HG02884 (cell line): Measurements from ENCODE around the gene C2CD2L.
"Not testable (repeated sequence)": the region's sequence is repeated elsewhere in the genome, so short reads cannot be mapped to it uniquely, and the experiment has no call there.

ENCODE experiments used
- ATAC-seq: cut with Tn5 transposase; IDR thresholded peaks from one replicate; pipeline ENCODE4 v1.9.1; 2021; ENCODE audit warnings: mild to moderate bottlenecking, moderate library complexity; ENCODE audit not compliant: unreplicated experiment

The C2CD2L gene

GRCh38 chr11:119113716-119114115 is 6.6 kb downstream of the C2CD2L start:
- ATAC-seq = no peak

- no peak for ATAC-seq
These were observed 7.2 kb downstream of the C2CD2L start for GRCh38 chr11:119114351-119114750.

- ATAC-seq = no peak
These were observed 8.5 kb downstream of the C2CD2L start for GRCh38 chr11:119115484-119116234.

- ATAC-seq = no peak
These were observed 9.1 kb downstream of the C2CD2L start for GRCh38 chr11:119116235-119116594.

- ATAC-seq = no peak
These were observed 9.5 kb downstream of the C2CD2L start for GRCh38 chr11:119116601-119117000.

GRCh38 chr11:119117004-119117706 is 10.0 kb downstream of the C2CD2L start:
- ATAC-seq = no peak

GRCh38 chr11:119118227-119118626 is 11.1 kb downstream of the C2CD2L start:
- ATAC-seq = no peak

- ATAC-seq = no peak
These were observed 11.8 kb downstream of the C2CD2L start for GRCh38 chr11:119118946-119119345.

- ATAC-seq = no peak
These were observed 13.5 kb downstream of the C2CD2L start for GRCh38 chr11:119120639-119121007.

GRCh38 chr11:119121008-119121810 is 14.1 kb downstream of the C2CD2L start, which contains the start of gene HINFP:
Gene HINFP, plus strand, starts transcription at chr11:119121580. Its CDS starts 5,365 bp downstream, at chr11:119126945.
- ATAC-seq = peak; percentile 92

GRCh38 chr11:119121811-119122124 is 14.6 kb downstream of the C2CD2L start:
- no peak for ATAC-seq

- ATAC-seq = no peak
These were observed 18.7 kb downstream of the C2CD2L start for GRCh38 chr11:119125821-119126220.

- no peak for ATAC-seq
These were observed 19.6 kb downstream of the C2CD2L start for GRCh38 chr11:119126675-119127268.

- no peak for ATAC-seq
These were observed 23.5 kb downstream of the C2CD2L start for GRCh38 chr11:119130662-119131061.

GRCh38 chr11:119134389-119134978 is 27.3 kb downstream of the C2CD2L start:
- no peak for ATAC-seq

- ATAC-seq = not testable (repeated sequence)
These were observed 32.1 kb downstream of the C2CD2L start for GRCh38 chr11:119139276-119139675.

GRCh38 chr11:119144825-119145486 is 37.8 kb downstream of the C2CD2L start:
- no peak for ATAC-seq

- ATAC-seq = no peak
These were observed 38.4 kb downstream of the C2CD2L start for GRCh38 chr11:119145551-119145950.

GRCh38 chr11:119147604-119148333 is 40.6 kb downstream of the C2CD2L start:
- no peak for ATAC-seq

GRCh38 chr11:119148720-119149017 is 41.5 kb downstream of the C2CD2L start:
- no peak for ATAC-seq
